ENCODE measurements around the gene OR1L6.

Gene OR1L6

GRCh38 chr9:122767817-122768216 is 25.7 kb downstream of the OR1L6 start:
- H3K4me1 ChIP-seq (ENCODE audit: control insufficient read depth, low read length) = no peaks in the 10 kb centered on the region
- H3K4me3 ChIP-seq (ENCODE audit: low read length) = no peak overlapping the region
- H3F3A ChIP-seq (ENCODE audit: control insufficient read depth, insufficient read depth) = no peaks in the 10 kb centered on the region
- H3K27ac ChIP-seq (ENCODE audit: low read depth, low read length) = no peak overlapping the region
- no peaks in the 10 kb centered on the region for H3K9me2 ChIP-seq (replicated peaks; ENCODE audit: control insufficient read depth, low read length)
- H3K9me3 ChIP-seq (ENCODE audit: control insufficient read depth, insufficient read depth, low read length) = no peaks in the 10 kb centered on the region
- no peaks in the 10 kb centered on the region for H3K36me3 ChIP-seq (ENCODE audit: control insufficient read depth, low read length)
- H3K27me3 ChIP-seq (ENCODE audit: control insufficient read depth, low read length) = no peaks in the 10 kb centered on the region
- H4K20me1 ChIP-seq (ENCODE audit: control insufficient read depth, insufficient read depth, low read depth, low read length) = no peaks in the 10 kb centered on the region
- no peak overlapping the region for H3K4me2 ChIP-seq (ENCODE audit: low read length)
- no peaks in the 10 kb centered on the region for H3K79me2 ChIP-seq (ENCODE audit: control insufficient read depth, low read length)
- TF ChIP-seq EZH2phosphoT487 (IDR thresholded peaks at IDR 0.05; ENCODE audit: borderline replicate concordance, low read length) (no peak), CTCF (IDR thresholded peaks at IDR 0.05; ENCODE audit: low read depth, low read length, poor library complexity, severe bottlenecking) (no peak)

- Histone ChIP-seq H3K27ac (ENCODE audit: low read depth, low read length) (no peak overlapping the region), H3K4me1 (ENCODE audit: control insufficient read depth, low read length) (no peaks in the 10 kb centered on the region), H3K9me3 (ENCODE audit: control insufficient read depth, insufficient read depth, low read length) (no peaks in the 10 kb centered on the region), H4K20me1 (ENCODE audit: control insufficient read depth, insufficient read depth, low read depth, low read length) (no peaks in the 10 kb centered on the region), H3K9me2 (replicated peaks; ENCODE audit: control insufficient read depth, low read length) (no peaks in the 10 kb centered on the region), H3F3A (ENCODE audit: control insufficient read depth, insufficient read depth) (no peaks in the 10 kb centered on the region), H3K4me2 (ENCODE audit: low read length) (no peak overlapping the region), H3K27me3 (ENCODE audit: control insufficient read depth, low read length) (peaks cover 3% of the 10 kb centered on the region; the same call in 1 of the 2 replicates), H3K79me2 (ENCODE audit: control insufficient read depth, low read length) (no peaks in the 10 kb centered on the region), H3K36me3 (ENCODE audit: control insufficient read depth, low read length) (no peaks in the 10 kb centered on the region), H3K4me3 (ENCODE audit: low read length) (no peak overlapping the region)
- no peak for TF ChIP-seq CTCF (IDR thresholded peaks at IDR 0.05; ENCODE audit: low read depth, low read length, poor library complexity, severe bottlenecking)
- no peak for TF ChIP-seq EZH2phosphoT487 (IDR thresholded peaks at IDR 0.05; ENCODE audit: borderline replicate concordance, low read length)
These were observed 34.9 kb downstream of the OR1L6 start for GRCh38 chr9:122777052-122777451.

GRCh38 chr9:122777935-122778627 is 36.0 kb downstream of the OR1L6 start:
- no peak for TF ChIP-seq CTCF (IDR thresholded peaks at IDR 0.05; ENCODE audit: low read depth, low read length, poor library complexity, severe bottlenecking)
- TF ChIP-seq EZH2phosphoT487 (IDR thresholded peaks at IDR 0.05; ENCODE audit: borderline replicate concordance, low read length) = no peak
- Histone ChIP-seq H3K36me3 (ENCODE audit: control insufficient read depth, low read length) (no peaks in the 10 kb centered on the region), H4K20me1 (ENCODE audit: control insufficient read depth, insufficient read depth, low read depth, low read length) (no peaks in the 10 kb centered on the region), H3K4me2 (ENCODE audit: low read length) (no peak overlapping the region), H3K9me3 (ENCODE audit: control insufficient read depth, insufficient read depth, low read length) (no peaks in the 10 kb centered on the region), H3K4me1 (ENCODE audit: control insufficient read depth, low read length) (no peaks in the 10 kb centered on the region), H3K9me2 (replicated peaks; ENCODE audit: control insufficient read depth, low read length) (no peaks in the 10 kb centered on the region), H3F3A (ENCODE audit: control insufficient read depth, insufficient read depth) (no peaks in the 10 kb centered on the region), H3K4me3 (ENCODE audit: low read length) (no peak overlapping the region), H3K79me2 (ENCODE audit: control insufficient read depth, low read length) (no peaks in the 10 kb centered on the region), H3K27me3 (ENCODE audit: control insufficient read depth, low read length) (peaks cover 3% of the 10 kb centered on the region; the same call in 1 of the 2 replicates), H3K27ac (ENCODE audit: low read depth, low read length) (no peak overlapping the region)

Measured in DOHH2 (cell line).